Stimulated activated CD8-positive, alpha-beta memory T cell treated with anti-CD3 and anti-CD28 coated beads, Interleukin-15, amount 100 ng/mL, for 24 hours (primary cell): ENCODE results near the gene DPH5.

Experiments used
- DNase-seq: peaks from one replicate; pipeline ENCODE4 v3.0.0-alpha.2; 2020; ENCODE audit warnings: low read depth

Gene DPH5

GRCh38 chr1:100941580-100942216, 83.9 kb downstream of the DPH5 start:
- DNase-seq: no peak

- no peak for DNase-seq
Measured at GRCh38 chr1:100941098-100941527, 84.5 kb downstream of the DPH5 start.
